Measurements from ENCODE around the gene FHOD1. TPM values are rescaled to one million over a fixed set of nuclear protein-coding genes. Genes with fewer than 3 reads are reported as not detected.

Gene FHOD1
- total and polyA plus RNA-seq, 2 of the 13 experiments (the other 11 are each of a cell fraction or from before 2014, with no cell fraction given): 20.0 to 20.8 TPM

DNA sequence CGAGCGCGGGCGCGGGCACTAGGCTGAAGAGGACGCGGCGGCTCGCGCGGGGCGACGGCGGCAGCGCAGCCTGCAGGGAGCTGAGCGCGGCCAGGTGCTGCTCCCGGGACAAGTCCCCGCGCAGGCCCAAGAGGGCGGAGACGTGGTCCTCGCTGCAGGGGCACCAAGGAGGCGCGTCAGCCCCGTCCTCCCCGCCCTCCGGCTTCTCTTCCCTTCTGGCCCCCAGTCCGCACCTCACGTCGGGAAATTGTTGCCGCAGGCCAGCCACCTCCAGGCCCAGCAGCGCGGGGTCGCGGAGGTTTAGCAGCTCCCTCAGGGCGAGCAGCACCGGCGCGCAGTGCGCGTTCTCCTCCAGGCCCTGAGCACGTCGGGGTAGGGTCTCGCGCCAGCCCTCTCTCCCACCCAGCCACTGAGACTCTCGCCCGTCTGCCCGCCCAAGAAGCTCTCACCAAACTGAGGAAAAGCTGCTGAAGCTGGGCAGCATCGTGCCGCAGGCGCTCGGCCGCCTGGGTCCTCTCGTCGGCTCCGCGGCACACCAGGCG is 62.8 kb downstream of the FHOD1 start (continued):
- TF ChIP-seq, protein P1, sequence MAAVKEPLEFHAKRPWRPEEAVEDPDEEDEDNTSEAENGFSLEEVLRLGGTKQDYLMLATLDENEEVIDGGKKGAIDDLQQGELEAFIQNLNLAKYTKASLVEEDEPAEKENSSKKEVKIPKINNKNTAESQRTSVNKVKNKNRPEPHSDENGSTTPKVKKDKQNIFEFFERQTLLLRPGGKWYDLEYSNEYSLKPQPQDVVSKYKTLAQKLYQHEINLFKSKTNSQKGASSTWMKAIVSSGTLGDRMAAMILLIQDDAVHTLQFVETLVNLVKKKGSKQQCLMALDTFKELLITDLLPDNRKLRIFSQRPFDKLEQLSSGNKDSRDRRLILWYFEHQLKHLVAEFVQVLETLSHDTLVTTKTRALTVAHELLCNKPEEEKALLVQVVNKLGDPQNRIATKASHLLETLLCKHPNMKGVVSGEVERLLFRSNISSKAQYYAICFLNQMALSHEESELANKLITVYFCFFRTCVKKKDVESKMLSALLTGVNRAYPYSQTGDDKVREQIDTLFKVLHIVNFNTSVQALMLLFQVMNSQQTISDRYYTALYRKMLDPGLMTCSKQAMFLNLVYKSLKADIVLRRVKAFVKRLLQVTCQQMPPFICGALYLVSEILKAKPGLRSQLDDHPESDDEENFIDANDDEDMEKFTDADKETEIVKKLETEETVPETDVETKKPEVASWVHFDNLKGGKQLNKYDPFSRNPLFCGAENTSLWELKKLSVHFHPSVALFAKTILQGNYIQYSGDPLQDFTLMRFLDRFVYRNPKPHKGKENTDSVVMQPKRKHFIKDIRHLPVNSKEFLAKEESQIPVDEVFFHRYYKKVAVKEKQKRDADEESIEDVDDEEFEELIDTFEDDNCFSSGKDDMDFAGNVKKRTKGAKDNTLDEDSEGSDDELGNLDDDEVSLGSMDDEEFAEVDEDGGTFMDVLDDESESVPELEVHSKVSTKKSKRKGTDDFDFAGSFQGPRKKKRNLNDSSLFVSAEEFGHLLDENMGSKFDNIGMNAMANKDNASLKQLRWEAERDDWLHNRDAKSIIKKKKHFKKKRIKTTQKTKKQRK (IDR thresholded peaks at IDR 0.05; ENCODE audit: low read length): no peak
- TF ChIP-seq RERE (CRISPR knock-in tag; IDR thresholded peaks at IDR 0.05; ENCODE audit: low read depth) (peak; percentile 6; the same call in 1 of the 2 replicates), IRX3 (CRISPR knock-in tag; IDR thresholded peaks at IDR 0.05; ENCODE audit: borderline replicate concordance, low read depth) (0 out of 2 replicates have a peak, but pooled peaks have one; percentile 14), ZNF616 (CRISPR knock-in tag; IDR thresholded peaks at IDR 0.05; ENCODE audit: low read depth) (0 out of 2 replicates have a peak, but pooled peaks have one; percentile 32), ZNF777 (CRISPR knock-in tag; IDR thresholded peaks at IDR 0.05) (peak; percentile 88), ZNF335 (CRISPR knock-in tag; IDR thresholded peaks at IDR 0.05) (no peak), ZNF382 (CRISPR knock-in tag; IDR thresholded peaks at IDR 0.05; ENCODE audit: borderline replicate concordance) (no peak), PAWR (CRISPR knock-in tag; IDR thresholded peaks at IDR 0.05; ENCODE audit: borderline replicate concordance) (no peak), DPF2 (CRISPR knock-in tag; IDR thresholded peaks at IDR 0.05; ENCODE audit: borderline replicate concordance, low read depth) (no peak), ZNF563 (CRISPR knock-in tag; IDR thresholded peaks at IDR 0.05) (peak; percentile 32; the same call in 1 of the 2 replicates)
- TF ChIP-seq, protein P2, sequence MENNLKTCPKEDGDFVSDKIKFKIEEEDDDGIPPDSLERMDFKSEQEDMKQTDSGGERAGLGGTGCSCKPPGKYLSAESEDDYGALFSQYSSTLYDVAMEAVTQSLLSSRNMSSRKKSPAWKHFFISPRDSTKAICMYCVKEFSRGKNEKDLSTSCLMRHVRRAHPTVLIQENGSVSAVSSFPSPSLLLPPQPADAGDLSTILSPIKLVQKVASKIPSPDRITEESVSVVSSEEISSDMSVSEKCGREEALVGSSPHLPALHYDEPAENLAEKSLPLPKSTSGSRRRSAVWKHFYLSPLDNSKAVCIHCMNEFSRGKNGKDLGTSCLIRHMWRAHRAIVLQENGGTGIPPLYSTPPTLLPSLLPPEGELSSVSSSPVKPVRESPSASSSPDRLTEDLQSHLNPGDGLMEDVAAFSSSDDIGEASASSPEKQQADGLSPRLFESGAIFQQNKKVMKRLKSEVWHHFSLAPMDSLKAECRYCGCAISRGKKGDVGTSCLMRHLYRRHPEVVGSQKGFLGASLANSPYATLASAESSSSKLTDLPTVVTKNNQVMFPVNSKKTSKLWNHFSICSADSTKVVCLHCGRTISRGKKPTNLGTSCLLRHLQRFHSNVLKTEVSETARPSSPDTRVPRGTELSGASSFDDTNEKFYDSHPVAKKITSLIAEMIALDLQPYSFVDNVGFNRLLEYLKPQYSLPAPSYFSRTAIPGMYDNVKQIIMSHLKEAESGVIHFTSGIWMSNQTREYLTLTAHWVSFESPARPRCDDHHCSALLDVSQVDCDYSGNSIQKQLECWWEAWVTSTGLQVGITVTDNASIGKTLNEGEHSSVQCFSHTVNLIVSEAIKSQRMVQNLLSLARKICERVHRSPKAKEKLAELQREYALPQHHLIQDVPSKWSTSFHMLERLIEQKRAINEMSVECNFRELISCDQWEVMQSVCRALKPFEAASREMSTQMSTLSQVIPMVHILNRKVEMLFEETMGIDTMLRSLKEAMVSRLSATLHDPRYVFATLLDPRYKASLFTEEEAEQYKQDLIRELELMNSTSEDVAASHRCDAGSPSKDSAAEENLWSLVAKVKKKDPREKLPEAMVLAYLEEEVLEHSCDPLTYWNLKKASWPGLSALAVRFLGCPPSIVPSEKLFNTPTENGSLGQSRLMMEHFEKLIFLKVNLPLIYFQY (CRISPR knock-in tag; IDR thresholded peaks at IDR 0.05; ENCODE audit: borderline replicate concordance): no peak
- TF ChIP-seq, protein P3, sequence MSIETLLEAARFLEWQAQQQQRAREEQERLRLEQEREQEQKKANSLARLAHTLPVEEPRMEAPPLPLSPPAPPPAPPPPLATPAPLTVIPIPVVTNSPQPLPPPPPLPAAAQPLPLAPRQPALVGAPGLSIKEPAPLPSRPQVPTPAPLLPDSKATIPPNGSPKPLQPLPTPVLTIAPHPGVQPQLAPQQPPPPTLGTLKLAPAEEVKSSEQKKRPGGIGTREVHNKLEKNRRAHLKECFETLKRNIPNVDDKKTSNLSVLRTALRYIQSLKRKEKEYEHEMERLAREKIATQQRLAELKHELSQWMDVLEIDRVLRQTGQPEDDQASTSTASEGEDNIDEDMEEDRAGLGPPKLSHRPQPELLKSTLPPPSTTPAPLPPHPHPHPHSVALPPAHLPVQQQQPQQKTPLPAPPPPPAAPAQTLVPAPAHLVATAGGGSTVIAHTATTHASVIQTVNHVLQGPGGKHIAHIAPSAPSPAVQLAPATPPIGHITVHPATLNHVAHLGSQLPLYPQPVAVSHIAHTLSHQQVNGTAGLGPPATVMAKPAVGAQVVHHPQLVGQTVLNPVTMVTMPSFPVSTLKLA (IDR thresholded peaks at IDR 0.05): no peak
- TF ChIP-seq, protein P4, sequence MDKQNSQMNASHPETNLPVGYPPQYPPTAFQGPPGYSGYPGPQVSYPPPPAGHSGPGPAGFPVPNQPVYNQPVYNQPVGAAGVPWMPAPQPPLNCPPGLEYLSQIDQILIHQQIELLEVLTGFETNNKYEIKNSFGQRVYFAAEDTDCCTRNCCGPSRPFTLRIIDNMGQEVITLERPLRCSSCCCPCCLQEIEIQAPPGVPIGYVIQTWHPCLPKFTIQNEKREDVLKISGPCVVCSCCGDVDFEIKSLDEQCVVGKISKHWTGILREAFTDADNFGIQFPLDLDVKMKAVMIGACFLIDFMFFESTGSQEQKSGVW (CRISPR knock-in tag; IDR thresholded peaks at IDR 0.05; ENCODE audit: borderline replicate concordance): 0 out of 2 replicates have a peak, but pooled peaks have one; percentile 26
